ENCODE results near the gene SLC39A6.

DNA sequence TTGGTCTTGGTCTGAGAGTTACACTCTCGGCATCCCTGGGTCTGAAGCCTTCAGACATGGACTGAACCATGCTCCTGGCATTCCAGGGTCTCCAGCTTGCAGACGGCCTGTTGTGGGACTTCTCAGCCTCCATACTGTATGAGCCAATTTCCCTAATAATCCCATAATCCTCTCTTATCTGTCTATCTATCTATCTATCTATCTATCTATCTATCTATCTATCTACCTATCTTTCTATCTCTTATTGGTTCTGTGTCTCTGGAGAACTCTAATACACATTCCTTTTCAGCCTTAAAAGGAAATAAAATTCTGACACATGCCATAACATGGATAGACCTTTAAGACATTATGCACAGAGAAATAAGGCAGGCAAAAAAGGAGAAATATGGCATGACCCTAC is 24.4 kb downstream of the SLC39A6 start:
- TF ChIP-seq, protein P1, sequence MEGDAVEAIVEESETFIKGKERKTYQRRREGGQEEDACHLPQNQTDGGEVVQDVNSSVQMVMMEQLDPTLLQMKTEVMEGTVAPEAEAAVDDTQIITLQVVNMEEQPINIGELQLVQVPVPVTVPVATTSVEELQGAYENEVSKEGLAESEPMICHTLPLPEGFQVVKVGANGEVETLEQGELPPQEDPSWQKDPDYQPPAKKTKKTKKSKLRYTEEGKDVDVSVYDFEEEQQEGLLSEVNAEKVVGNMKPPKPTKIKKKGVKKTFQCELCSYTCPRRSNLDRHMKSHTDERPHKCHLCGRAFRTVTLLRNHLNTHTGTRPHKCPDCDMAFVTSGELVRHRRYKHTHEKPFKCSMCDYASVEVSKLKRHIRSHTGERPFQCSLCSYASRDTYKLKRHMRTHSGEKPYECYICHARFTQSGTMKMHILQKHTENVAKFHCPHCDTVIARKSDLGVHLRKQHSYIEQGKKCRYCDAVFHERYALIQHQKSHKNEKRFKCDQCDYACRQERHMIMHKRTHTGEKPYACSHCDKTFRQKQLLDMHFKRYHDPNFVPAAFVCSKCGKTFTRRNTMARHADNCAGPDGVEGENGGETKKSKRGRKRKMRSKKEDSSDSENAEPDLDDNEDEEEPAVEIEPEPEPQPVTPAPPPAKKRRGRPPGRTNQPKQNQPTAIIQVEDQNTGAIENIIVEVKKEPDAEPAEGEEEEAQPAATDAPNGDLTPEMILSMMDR (tag by site-specific recombination; IDR thresholded peaks at IDR 0.05) = no peak
- TF ChIP-seq ZNF660 (tag by site-specific recombination; IDR thresholded peaks at IDR 0.05) (no peak), ZNF670 (tag by site-specific recombination; IDR thresholded peaks at IDR 0.05; ENCODE audit: low read depth) (no peak), ZBTB8A (tag by site-specific recombination; IDR thresholded peaks at IDR 0.05) (no peak), ZBTB7A (tag by site-specific recombination; IDR thresholded peaks at IDR 0.05; ENCODE audit: low read depth) (no peak), ZNF777 (tag by site-specific recombination; IDR thresholded peaks at IDR 0.05; ENCODE audit: borderline replicate concordance) (no peak)
